ENCODE results near the gene COQ4.
"Not testable (repeated sequence)": the region's sequence is repeated elsewhere in the genome, so short reads cannot be mapped to it uniquely, and the experiment has no call there.

The COQ4 gene

GRCh38 chr9:128322404-128323211 lies at the start of gene COQ4, which contains the start of gene TRUB2:
Gene COQ4, plus strand, starts transcription at chr9:128322839. Its CDS starts 20 bp downstream, at chr9:128322859.
Gene TRUB2, minus strand, starts transcription at chr9:128322447. Its CDS starts 39 bp downstream, at chr9:128322408.
- peak; percentile 75 for DNase-seq (ENCODE audit: extremely low read depth, low read depth)
- no peak for TF ChIP-seq CTCF (IDR thresholded peaks at IDR 0.05; ENCODE audit: low read depth, low read length)

- no peak for TF ChIP-seq CTCF (IDR thresholded peaks at IDR 0.05; ENCODE audit: low read depth, low read length)
- no peak for DNase-seq (ENCODE audit: extremely low read depth, low read depth)
Measured at GRCh38 chr9:128274245-128274644, 48.4 kb upstream of the COQ4 start.

GRCh38 chr9:128275198-128276007 lies 47.2 kb upstream of the COQ4 start, which contains the start of gene GOLGA2:
Gene GOLGA2, minus strand, starts transcription at chr9:128276007. Its CDS starts 31 bp downstream, at chr9:128275976.
- DNase-seq (ENCODE audit: extremely low read depth, low read depth) = no peak
- no peak for TF ChIP-seq CTCF (IDR thresholded peaks at IDR 0.05; ENCODE audit: low read depth, low read length)

- DNase-seq (ENCODE audit: extremely low read depth, low read depth) = peak; percentile 99
- no peak for TF ChIP-seq CTCF (IDR thresholded peaks at IDR 0.05; ENCODE audit: low read depth, low read length)
Measured at GRCh38 chr9:128276008-128276573, 46.5 kb upstream of the COQ4 start, which contains the start of gene SWI5. Gene SWI5, plus strand, starts transcription at chr9:128276276.

- no peak for TF ChIP-seq CTCF (IDR thresholded peaks at IDR 0.05; ENCODE audit: low read depth, low read length)
- no peak for DNase-seq (ENCODE audit: extremely low read depth, low read depth)
Measured at GRCh38 chr9:128276574-128277270, 45.9 kb upstream of the COQ4 start.

GRCh38 chr9:128279088-128280073 lies 43.3 kb upstream of the COQ4 start:
- not testable (repeated sequence) for DNase-seq (ENCODE audit: extremely low read depth, low read depth)
